ENCODE measurements around the gene MSGN1. TPM values are rescaled to one million over a fixed set of nuclear protein-coding genes. Genes with fewer than 3 reads are reported as not detected.

Gene MSGN1
- total and polyA plus RNA-seq, 2 donors (not counting 3 experiments of a cell fraction or from before 2014, with no cell fraction given): not detected

DNA sequence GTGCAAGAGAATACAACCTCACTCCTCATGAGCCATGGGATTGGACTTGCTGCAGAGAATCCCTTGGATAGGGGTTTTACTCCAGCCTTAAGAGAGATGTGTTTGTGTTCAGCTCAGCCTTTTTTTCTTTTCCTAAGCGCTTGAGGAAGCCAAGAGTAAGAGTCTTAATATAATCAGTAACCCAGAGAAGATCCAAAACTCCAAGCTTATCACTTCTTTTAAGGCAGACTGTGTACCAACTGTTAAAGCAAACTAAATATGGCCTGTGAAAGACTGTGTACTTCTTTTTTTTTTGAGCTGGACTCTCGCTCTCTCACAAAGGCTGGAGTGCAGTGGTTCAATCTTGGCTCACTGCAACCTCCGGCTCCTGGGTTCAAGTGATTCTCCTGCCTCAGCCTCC lies 30.4 kb downstream of the MSGN1 start:
- ChIA-PET CTCF (interaction anchor here (0.9 to 1.3 kb wide), 2 partner anchors 12 to 16 kb away, joined by 4 to 5 read pairs; no protein-coding TSS in a partner anchor), POLR2A (no interaction called here)
- H3K9me3 ChIP-seq (replicated peaks; ENCODE audit: control insufficient read depth, insufficient read depth, low read length): no peaks in the 10 kb centered on the region
- no peaks in the 10 kb centered on the region for H3K4me1 ChIP-seq (ENCODE audit: control insufficient read depth, extremely low read depth, insufficient read depth, low read length)
- no peak overlapping the region for H3K4me2 ChIP-seq (ENCODE audit: insufficient read depth, low read length)
- DNase-seq (ENCODE audit: low read depth, low spot score) (no peak), FAIRE-seq (no peak)
- no peak overlapping the region for H2AFZ ChIP-seq (ENCODE audit: low read depth, low read length)
- H3K36me3 ChIP-seq (ENCODE audit: control insufficient read depth in 2 of 2, extremely low read depth in 1 of 2, insufficient read depth in 2 of 2, low read length in 2 of 2): no peaks in the 10 kb centered on the region
- H3K9ac ChIP-seq (replicated peaks; ENCODE audit: extremely low read depth, insufficient read depth, low read length): no peak overlapping the region
- no peaks in the 10 kb centered on the region for H3K27me3 ChIP-seq (ENCODE audit: control insufficient read depth in 2 of 2, insufficient read depth in 2 of 2, low read length in 2 of 2)
- intact Hi-C loops (cut with micrococcal nuclease) (no loop called here), dilution Hi-C loops (cut with MboI; ENCODE audit: extremely low pct_ligation_motif_present, low sequenced_read_pairs) (no loop called here)
- BruUV-seq (replicated peaks): no TSS peak
- H3K79me2 ChIP-seq (ENCODE audit: control insufficient read depth, insufficient read depth, low read length): no peaks in the 10 kb centered on the region
- H4K20me1 ChIP-seq (replicated peaks; ENCODE audit: control insufficient read depth, extremely low read depth, insufficient read depth, low read length): no peaks in the 10 kb centered on the region
- no peak overlapping the region for H3K4me3 ChIP-seq (replicated peaks in 1 of 3; ENCODE audit: insufficient read depth in 1 of 3, low read depth in 1 of 3, low read length in 3 of 3)
- H3K9me1 ChIP-seq (replicated peaks; ENCODE audit: control insufficient read depth, extremely low read depth, insufficient read depth, low read length): no peaks in the 10 kb centered on the region
- H3K27ac ChIP-seq (ENCODE audit: insufficient read depth, low read depth, low read length): no peak overlapping the region
- TF ChIP-seq MYC (IDR thresholded peaks at IDR 0.05; ENCODE audit: low read depth, low read length): no peak
- TF ChIP-seq EZH2 (IDR thresholded peaks at IDR 0.05; ENCODE audit: borderline replicate concordance, low read depth, low read length, severe bottlenecking): no peak
- TF ChIP-seq POLR2A (IDR thresholded peaks at IDR 0.05; ENCODE audit: low read depth, low read length): no peak
- TF ChIP-seq POLR2AphosphoS5 (IDR thresholded peaks at IDR 0.05; ENCODE audit: insufficient read depth, low read depth, low read length): no peak
- TF ChIP-seq, protein P1, sequence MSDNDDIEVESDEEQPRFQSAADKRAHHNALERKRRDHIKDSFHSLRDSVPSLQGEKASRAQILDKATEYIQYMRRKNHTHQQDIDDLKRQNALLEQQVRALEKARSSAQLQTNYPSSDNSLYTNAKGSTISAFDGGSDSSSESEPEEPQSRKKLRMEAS (IDR thresholded peaks at IDR 0.05; ENCODE audit: insufficient read depth, insufficient read length): no peak
- no peak for TF ChIP-seq FOS (IDR thresholded peaks at IDR 0.05; ENCODE audit: borderline replicate concordance, insufficient read depth, low read length)
- no peak for TF ChIP-seq JUN (IDR thresholded peaks at IDR 0.05; ENCODE audit: borderline replicate concordance, insufficient read depth, insufficient read length, low read depth)
- TF ChIP-seq, protein P2, sequence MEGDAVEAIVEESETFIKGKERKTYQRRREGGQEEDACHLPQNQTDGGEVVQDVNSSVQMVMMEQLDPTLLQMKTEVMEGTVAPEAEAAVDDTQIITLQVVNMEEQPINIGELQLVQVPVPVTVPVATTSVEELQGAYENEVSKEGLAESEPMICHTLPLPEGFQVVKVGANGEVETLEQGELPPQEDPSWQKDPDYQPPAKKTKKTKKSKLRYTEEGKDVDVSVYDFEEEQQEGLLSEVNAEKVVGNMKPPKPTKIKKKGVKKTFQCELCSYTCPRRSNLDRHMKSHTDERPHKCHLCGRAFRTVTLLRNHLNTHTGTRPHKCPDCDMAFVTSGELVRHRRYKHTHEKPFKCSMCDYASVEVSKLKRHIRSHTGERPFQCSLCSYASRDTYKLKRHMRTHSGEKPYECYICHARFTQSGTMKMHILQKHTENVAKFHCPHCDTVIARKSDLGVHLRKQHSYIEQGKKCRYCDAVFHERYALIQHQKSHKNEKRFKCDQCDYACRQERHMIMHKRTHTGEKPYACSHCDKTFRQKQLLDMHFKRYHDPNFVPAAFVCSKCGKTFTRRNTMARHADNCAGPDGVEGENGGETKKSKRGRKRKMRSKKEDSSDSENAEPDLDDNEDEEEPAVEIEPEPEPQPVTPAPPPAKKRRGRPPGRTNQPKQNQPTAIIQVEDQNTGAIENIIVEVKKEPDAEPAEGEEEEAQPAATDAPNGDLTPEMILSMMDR (IDR thresholded peaks at IDR 0.05; ENCODE audit: extremely low read depth in 1 of 2, insufficient read depth in 1 of 2, low read depth in 1 of 2, low read length in 2 of 2): no peak
- no peak for TF ChIP-seq GATA2 (IDR thresholded peaks at IDR 0.05; ENCODE audit: insufficient read depth, insufficient read length, low read depth, low read length)
